IPS-18c (cell line): ENCODE measurements around the gene NEAT1.
"Not testable (repeated sequence)": the region's sequence is repeated elsewhere in the genome, so short reads cannot be mapped to it uniquely, and the experiment has no call there.

Experiments
- H3K4me3 ChIP-seq: 2 replicates; pipeline ENCODE4 v1.7.0; 2013; ENCODE audit warnings: low read depth, mild to moderate bottlenecking, low read length, moderate library complexity; ENCODE audit not compliant: insufficient read depth
- H3K9me3 ChIP-seq: one replicate; pipeline ENCODE4 v1.6.1; 2013; ENCODE audit warnings: mild to moderate bottlenecking, low read length, moderate library complexity; ENCODE audit not compliant: control insufficient read depth, insufficient read depth

The NEAT1 gene

DNA sequence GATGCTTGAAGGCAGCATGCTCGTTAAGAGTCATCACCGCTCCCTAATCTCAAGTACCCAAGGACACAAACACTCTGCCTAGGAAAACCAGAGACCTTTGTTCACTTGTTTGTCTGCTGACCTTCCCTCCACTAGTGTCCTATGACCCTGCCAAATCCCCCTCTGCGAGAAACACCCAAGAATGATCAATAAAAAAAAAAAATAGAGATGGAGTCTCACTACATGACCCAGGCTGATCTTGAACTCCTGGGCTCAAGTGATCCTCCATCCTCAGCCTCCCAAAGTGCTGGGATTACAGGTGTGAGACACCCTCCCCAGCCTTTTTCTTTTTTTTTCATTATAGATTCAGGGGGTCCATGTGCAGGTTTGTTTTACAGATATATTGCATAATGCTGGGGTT lies 29.7 kb downstream of the NEAT1 start:
- H3K9me3 ChIP-seq, H3K4me3 ChIP-seq: not testable (repeated sequence)

- no peaks in the 10 kb centered on the region for H3K9me3 ChIP-seq
- H3K4me3 ChIP-seq, result no peak overlapping the region
Measured at GRCh38 chr11:65452806-65453490, 30.4 kb downstream of the NEAT1 start.

GRCh38 chr11:65454311-65454695 lies 31.7 kb downstream of the NEAT1 start:
- Histone ChIP-seq H3K4me3 (no peak overlapping the region), H3K9me3 (no peaks in the 10 kb centered on the region)

DNA sequence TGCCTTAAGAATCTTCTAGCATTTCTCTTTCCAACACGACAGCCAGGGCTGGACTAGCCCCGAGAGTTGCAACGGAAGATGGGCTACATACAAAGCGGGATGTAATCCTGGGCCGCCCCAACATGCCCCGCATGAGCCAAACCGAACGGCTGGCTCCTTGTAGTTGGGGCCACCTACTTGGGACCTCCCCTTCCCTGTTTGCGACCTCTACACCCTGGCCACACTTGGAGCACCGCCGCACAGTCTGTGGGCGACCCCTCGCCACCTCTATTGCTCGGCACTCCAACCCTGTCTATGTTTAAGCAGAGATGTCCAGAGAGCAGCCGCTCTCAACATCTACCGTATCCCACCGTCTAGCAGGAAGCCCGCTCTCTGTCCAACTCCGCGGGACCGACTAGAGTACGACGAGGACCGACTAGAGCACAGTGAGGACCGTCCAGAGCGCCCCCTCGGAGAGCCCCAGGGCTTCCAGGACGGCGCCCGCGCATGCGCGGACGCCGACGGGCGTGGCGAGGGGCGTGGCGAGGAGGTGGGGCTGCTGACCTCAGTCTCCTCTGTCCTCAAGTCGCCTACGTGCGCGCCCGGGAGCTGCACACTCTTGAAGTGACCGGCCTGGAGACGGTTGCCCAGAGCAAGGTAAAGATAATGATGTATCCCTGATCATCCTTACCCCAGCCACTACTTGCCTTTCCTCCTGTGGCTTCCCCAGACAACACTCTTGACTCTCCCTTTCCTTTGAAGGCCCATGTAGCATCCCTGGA lies 32.3 kb downstream of the NEAT1 start:
- H3K9me3 ChIP-seq, result no peaks in the 10 kb centered on the region
- H3K4me3 ChIP-seq, result peak overlapping the region; percentile 39; the same call in 1 of the 2 replicates

DNA sequence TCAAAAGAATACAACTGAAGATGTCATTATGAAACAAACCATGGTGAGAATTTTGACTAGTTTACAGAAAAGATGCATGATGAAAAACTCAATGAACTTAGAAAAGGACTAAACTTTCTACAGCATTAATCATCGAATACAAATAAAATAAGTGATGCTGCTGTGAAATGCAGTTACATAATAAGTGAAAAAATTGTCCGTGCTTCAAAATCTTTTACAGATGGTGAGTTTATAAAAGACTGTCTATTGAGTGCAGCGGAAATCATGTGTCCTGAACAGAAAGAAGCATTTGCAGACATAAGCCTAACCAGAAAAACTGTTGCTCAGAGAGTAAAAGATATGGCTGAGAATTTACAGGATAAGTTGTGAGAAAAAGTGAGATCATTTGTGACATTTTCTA lies 33.8 kb downstream of the NEAT1 start:
- H3K4me3 ChIP-seq, result no peak overlapping the region

GRCh38 chr11:65459552-65459951 lies 37.0 kb downstream of the NEAT1 start:
- Histone ChIP-seq H3K4me3 (no peak overlapping the region), H3K9me3 (no peaks in the 10 kb centered on the region)

More for the DNA sequence above, 33.8 kb downstream of the NEAT1 start:
- H3K9me3 ChIP-seq, result no peaks in the 10 kb centered on the region

GRCh38 chr11:65465471-65465870 lies 42.9 kb downstream of the NEAT1 start:
- not testable (repeated sequence) for H3K4me3 ChIP-seq, H3K9me3 ChIP-seq

DNA sequence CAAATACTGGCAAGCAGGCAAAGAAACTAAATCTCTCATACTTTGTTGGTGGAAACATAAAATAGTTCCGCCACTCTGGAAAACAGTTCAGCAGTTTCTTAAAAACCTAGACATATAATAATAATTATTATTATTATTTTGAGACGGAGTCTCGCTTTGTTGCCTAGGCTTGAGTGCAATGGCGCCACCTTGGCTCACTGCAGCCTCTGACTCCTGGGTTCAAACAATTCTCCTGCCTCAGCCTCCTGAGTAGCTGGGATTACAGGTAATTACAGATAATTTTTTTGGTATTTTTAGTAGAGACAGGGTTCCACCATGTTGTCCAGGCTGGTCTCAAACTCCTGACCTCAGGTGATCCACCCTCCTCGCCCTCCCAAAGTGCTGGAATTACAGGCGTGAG lies 44.7 kb downstream of the NEAT1 start:
- not testable (repeated sequence) for H3K4me3 ChIP-seq, H3K9me3 ChIP-seq

- H3K9me3 ChIP-seq, result no peaks in the 10 kb centered on the region
- no peak overlapping the region for H3K4me3 ChIP-seq
Measured at GRCh38 chr11:65468874-65469333, 46.3 kb downstream of the NEAT1 start.

DNA sequence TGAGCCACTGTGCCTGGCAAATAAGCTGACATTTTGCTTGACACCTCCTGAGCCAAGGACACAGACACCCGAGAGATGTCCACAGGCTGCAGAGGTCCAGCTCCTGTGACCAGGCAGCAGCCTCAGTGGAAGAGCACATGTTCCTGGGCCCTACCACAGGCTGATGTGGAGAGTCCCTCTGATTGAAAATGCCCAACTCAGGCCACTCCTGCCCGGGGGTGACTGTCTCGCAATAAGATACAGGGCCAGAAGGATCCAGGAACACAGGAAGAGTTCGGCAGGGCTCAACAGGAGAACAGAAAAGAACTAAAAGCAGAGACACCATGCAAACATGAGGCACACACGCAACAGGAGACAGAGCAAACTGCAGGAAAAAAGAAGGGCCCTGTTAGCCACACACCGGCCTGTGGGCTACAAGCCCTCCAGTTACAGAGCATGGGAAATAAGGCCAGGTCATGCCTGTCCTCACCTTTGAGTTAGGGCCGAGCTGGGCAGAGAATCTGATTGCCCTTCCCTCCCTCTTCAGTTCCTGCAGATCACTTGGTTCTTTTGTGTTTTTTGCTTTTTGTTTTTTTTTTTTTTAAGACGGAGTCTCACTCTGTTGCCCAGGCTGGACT lies 47.9 kb downstream of the NEAT1 start:
- Histone ChIP-seq H3K9me3 (no peaks in the 10 kb centered on the region), H3K4me3 (no peak overlapping the region)

DNA sequence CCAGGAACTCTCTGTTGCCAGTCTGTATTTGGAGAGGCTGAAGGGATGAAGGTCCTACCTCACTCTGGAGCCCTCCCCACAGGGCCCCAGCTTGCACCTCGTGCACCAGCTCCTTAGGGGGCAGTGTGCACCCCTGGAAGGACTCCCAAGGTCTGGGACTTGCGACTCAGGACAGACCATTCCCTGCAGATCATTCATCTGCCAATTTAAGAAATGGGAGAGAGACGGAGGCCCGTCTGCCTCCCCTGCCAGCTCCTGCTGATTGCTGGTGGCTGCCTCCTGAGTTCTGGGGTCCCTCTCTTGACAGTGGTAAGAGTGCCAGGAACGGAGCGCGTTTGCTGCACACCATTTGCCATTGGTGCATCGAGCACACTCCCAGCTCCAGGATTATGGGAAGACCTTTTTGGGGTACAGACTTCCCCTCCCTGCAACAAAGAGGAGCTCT lies 48.9 kb downstream of the NEAT1 start:
- Histone ChIP-seq H3K9me3 (no peaks in the 10 kb centered on the region), H3K4me3 (no peak overlapping the region)

DNA sequence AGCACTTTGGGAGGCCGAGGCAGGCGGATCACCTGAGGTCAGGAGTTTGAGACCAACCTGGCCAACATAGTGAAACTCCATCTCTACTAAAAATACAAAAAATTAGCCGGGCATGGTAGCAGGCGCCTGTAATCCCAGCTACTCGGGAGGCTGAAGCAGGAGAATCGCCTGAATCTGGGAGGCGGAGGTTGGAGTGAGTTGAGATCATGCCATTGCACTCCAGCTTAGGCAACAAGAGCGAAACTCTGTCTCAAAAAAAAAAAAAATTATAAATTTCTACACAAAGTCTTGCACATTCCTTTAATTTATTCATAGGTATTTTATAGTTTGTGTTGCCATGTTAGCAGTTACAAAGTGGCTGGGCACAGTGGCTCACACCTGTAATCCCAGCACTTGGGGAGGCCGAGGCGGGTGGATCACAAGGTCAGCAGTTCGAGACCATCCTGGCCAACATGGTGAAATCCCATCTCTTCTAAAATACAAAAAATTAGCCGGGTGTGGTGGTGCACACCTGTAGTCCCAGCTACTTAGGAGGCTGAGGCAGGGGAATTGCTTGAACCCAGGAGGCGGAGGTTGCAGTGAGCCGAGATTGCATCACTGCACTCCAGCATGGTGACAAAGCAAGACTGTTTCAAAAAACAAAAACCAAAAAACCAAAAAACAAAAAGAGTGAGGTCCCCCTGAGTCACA lies 50.1 kb downstream of the NEAT1 start:
- H3K9me3 ChIP-seq, H3K4me3 ChIP-seq: not testable (repeated sequence)

DNA sequence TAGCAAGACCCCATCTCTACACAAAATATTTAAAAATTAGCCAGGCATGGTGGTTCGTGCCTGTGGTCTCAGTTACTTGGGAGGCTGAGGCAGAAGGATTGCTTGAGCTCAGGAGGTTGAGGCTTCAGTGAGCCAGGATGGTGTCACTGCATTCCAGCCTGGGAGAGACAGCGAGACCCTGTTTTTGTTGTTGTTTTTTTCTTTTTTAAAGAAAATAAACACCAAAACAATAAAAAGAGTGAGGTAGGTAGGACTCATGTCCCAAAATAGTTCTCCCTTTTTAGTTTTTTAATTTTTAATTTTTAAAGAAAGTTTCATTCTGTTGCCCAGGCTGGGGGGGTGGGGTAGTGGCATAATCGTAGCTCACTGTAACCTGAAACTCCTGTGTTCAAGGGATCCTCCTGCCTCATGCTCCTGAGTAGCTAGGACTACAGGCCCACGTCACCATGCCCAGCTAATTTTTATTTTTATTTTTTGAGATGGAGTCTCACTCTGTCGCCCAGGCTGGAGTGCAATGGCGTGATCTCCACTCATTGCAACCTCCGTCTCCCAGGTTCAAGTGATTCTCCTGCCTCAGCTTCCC lies 50.8 kb downstream of the NEAT1 start:
- H3K4me3 ChIP-seq, result no peak overlapping the region
- H3K9me3 ChIP-seq, result no peaks in the 10 kb centered on the region

GRCh38 chr11:65474864-65475263 lies 52.3 kb downstream of the NEAT1 start:
- Histone ChIP-seq H3K9me3 (no peaks in the 10 kb centered on the region), H3K4me3 (no peak overlapping the region)

DNA sequence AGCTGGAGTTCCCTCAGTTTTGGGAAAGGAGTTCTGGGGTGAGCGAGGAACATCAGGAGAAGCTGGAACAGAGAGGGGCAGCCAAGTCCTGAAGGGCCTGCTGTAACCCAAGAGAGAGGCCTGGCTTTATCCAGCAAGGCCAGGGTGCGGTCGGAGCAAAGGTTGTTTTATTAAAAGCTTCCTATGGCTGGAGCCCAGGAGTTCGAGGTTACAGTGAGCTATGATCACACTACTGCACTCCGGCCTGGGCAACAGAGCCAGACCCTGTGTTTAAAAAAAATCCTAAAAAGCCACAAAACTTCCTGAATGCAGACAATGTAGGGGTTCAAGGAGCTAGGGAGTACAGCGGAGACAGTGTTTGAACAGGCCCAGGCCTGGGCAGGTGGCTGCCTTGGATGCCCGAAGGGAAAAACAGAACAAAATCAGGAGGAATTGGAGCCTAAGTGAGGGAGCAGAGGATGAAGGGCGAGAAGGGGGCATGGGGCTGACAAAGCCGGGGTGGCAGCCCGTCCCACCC lies 54.1 kb downstream of the NEAT1 start:
- H3K4me3 ChIP-seq, result peak overlapping the region; percentile 95
- H3K9me3 ChIP-seq, result no peaks in the 10 kb centered on the region

DNA sequence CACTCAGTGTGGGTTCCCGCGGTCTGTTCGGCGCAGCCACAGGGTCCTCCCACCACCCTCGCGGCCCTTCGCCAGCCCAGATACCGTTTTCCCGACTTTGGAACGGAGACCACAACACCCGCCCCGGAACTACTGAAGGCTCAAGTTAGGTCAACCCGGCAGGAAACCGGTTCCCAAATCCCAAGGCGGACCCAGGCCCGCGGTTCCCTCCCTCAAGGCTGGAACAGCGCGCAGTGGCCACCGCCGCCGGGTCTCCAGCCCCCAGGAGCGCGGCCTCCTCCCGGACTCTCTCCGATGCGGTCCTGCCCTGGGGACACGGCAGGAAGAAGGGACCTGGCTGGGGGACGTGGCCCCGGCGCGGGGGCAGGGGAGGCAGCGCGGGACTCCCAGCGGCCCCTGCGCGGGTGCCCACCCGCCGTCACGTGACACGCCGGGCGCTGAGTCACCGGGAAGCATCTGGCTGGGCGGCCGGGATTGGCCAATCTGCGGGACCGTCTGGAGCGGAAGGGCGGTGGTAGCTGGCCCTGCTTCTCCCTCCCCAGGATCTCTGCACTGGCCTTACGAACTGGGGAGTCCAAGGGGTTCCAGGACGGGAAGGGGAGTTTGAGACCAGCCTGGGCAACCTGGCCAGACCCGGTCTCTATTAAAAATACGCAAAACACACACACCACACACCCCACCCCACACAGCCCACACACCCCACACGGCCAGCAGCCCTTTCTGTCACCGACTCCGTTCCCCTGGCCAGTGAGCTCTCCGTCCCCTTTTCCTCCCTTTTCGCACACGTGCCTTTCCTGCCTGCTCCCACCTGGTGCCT lies 54.8 kb downstream of the NEAT1 start:
- no peaks in the 10 kb centered on the region for H3K9me3 ChIP-seq
- peak overlapping the region; percentile 95 for H3K4me3 ChIP-seq
